Vagina (tissue), 2 donors: ENCODE data around the gene ASRGL1.

ENCODE experiments used
- CTCF ChIP-seq, 3 experiments: fragments of 450-650 bp in 2 of 3; fragments of 200-600 bp in 1 of 3; sonication (generic) in 1 of 3; IDR thresholded peaks; one replicate each; pipeline ENCODE4 v1.5.1; 2017 to 2019; ENCODE audit warnings: antibody characterized with exemption in 3 of 3, mild to moderate bottlenecking in 2 of 3, moderate library complexity in 2 of 3
- POLR2AphosphoS5 ChIP-seq, 2 donors: sonication (generic); formaldehyde crosslinking; IDR thresholded peaks; one replicate each; pipeline ENCODE4 v1.9.0; 2017; ENCODE audit warnings: antibody characterized with exemption in 2 of 2, mild to moderate bottlenecking in 2 of 2, low read depth in 1 of 2; ENCODE audit not compliant: insufficient read depth in 1 of 2

GRCh38 chr11:62432695-62433094, 95.4 kb downstream of the ASRGL1 start:
- TF ChIP-seq CTCF (IDR thresholded peaks at IDR 0.05) (no peak), POLR2AphosphoS5 (IDR thresholded peaks at IDR 0.05; ENCODE audit: insufficient read depth in 1 of 2, low read depth in 1 of 2) (no peak)
